Lower leg skin (tissue), 4 donors: ENCODE measurements around the gene EPHA6. TPM values are rescaled to one million over a fixed set of nuclear protein-coding genes. Genes with fewer than 3 reads are reported as not detected.

Experiments used
- DNase-seq, 2 donors: peaks; one replicate each; pipeline ENCODE4 v3.0.0-alpha.2; 2019; ENCODE audit warnings: low spot score in 2 of 2
- H3K4me3 ChIP-seq: fragments of 200-600 bp; sonication (generic); 2 replicates; pipeline ENCODE4 v1.5.1; 2017; ENCODE audit warnings: mild to moderate bottlenecking, low read depth; ENCODE audit not compliant: poor library complexity, severe bottlenecking
- POLR2A ChIP-seq, 2 donors: fragments of 450-650 bp; IDR thresholded peaks; one replicate each; pipeline ENCODE4 v1.6.1; 2016 to 2017; ENCODE audit warnings: antibody characterized with exemption in 2 of 2, mild to moderate bottlenecking in 1 of 2, moderate library complexity in 1 of 2
- WGBS, 2 donors: methylation state at CpG; one replicate each; pipeline ENCODE4 v1.1.5; 2018; 5-methylcytosine and 5-hydroxymethylcytosine counted together
- intact Hi-C: fragments of 100-400 bp; cut with DNase I; formaldehyde crosslinking; loops from one replicate; pipeline ENCODE4 v1.15.0; 2023; ENCODE audit warnings: low total_unique reads
- total RNA-seq, 4 donors: library from RNA; depleted of rRNA; stranded (reverse); fragments of >200 nt; gene quantifications; one replicate each; pipeline ENCODE4 v1.1.0, GENCODE V29; 2016
- TF ChIP-seq, protein P1 (sequence below), 3 donors: fragments of 450-650 bp; IDR thresholded peaks; one replicate each; pipeline ENCODE4 v1.5.1; 2016; ENCODE audit warnings: antibody characterized with exemption in 3 of 3, mild to moderate bottlenecking in 3 of 3, moderate library complexity in 2 of 3

The EPHA6 gene
- total RNA-seq, 4 donors from 2014 or later = 0.23 TPM; not detected in 3

DNA sequence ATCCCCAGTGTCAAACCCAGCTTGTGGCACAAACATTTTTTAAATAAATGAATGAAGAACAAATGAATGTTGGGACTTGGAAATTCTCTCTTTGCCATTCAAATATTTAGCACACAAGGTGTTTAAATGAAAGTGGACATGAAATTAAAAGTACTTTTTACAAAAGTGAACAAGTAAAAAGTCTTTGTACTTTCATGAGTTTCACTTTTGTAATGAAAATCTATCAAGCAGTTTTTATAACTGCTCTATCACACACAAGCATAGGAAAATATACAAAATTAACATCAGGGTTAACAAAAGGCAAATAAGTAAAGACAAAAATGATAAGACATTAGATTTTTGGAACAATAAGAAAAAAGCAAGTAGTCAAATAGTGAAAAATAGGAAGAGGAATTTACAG lies 866.3 kb downstream of the EPHA6 start:
- no peak for DNase-seq
- intact Hi-C loops = no loop called here
- no peak overlapping the region for H3K4me3 ChIP-seq
- no peak for TF ChIP-seq POLR2A (IDR thresholded peaks at IDR 0.05)
- TF ChIP-seq, protein P1, sequence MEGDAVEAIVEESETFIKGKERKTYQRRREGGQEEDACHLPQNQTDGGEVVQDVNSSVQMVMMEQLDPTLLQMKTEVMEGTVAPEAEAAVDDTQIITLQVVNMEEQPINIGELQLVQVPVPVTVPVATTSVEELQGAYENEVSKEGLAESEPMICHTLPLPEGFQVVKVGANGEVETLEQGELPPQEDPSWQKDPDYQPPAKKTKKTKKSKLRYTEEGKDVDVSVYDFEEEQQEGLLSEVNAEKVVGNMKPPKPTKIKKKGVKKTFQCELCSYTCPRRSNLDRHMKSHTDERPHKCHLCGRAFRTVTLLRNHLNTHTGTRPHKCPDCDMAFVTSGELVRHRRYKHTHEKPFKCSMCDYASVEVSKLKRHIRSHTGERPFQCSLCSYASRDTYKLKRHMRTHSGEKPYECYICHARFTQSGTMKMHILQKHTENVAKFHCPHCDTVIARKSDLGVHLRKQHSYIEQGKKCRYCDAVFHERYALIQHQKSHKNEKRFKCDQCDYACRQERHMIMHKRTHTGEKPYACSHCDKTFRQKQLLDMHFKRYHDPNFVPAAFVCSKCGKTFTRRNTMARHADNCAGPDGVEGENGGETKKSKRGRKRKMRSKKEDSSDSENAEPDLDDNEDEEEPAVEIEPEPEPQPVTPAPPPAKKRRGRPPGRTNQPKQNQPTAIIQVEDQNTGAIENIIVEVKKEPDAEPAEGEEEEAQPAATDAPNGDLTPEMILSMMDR (IDR thresholded peaks at IDR 0.05) = no peak

DNA sequence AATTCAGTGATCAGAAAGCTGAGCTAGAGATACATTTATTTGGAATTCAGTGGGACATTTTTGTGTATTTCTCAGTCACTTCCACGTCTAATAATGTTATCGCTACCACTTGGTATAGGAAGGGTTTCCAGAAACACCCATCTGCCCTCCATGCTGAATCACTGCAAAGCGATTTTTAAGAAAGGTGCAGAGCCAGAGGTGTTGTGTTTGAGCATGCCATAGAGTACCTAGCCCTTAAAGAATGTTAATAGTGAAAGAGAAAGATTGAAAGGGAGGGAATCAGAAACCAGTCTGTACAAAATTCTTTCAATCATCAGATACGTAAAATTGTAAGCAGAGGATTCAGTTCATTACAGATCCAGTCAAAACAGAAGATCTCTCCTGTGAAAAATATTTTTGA lies 870.1 kb downstream of the EPHA6 start:
- intact Hi-C loops = no loop called here
- TF ChIP-seq, protein P1 (IDR thresholded peaks at IDR 0.05) = no peak
- no peak for TF ChIP-seq POLR2A (IDR thresholded peaks at IDR 0.05)
- no peak for DNase-seq
- no peak overlapping the region for H3K4me3 ChIP-seq
- 52 to 54% methylated on average over 4 of the region's 4 CpGs for WGBS, 2 donors

DNA sequence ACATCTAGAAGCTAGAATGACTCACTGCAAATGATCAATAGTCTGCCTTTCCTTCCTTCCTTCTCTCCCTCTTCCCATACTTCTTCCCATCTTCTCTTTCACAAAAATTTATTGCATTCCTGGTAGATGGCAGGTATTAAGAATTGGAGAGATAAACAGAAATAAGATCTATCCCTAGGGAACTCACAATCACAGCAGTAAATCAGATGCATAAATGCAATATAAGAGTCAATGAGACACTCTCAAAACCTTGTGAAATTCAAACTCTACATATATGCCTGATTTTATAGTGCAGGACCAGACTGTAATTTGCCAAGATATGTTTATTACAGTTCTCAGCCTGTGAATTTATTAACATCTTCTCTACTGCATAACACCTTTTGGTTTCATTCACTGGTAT lies 871.9 kb downstream of the EPHA6 start:
- no peak for DNase-seq

DNA sequence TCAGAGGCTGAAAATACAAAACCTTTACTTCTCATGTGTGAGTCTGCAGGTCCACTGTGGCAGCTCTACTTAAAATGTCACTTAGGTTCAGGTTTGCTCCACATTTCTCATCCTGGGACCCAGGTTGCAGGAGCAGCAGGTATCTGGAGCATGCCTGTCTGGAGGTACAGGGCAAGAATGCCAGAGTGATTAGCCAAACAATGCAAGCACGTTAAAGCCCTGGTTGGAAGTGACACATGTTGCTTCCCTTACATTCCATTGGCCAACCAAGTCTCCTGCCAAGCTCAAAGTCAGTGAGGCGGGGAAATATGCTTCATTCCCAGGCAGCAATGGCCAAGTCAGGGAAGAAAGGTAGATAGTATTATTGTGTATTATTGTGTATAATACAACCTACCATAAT lies 873.3 kb downstream of the EPHA6 start:
- no peak for DNase-seq
- WGBS, 2 donors = 43 to 50% methylated on average over 2 of the region's 2 CpGs
- intact Hi-C loops = loop anchor here (1.0 kb wide), 1 partner anchor 14 kb away; no protein-coding TSS in a partner anchor
- H3K4me3 ChIP-seq = no peak overlapping the region
- no peak for TF ChIP-seq POLR2A (IDR thresholded peaks at IDR 0.05)
- TF ChIP-seq, protein P1 (IDR thresholded peaks at IDR 0.05) = no peak

More for the DNA sequence above, 871.9 kb downstream of the EPHA6 start:
- no peak overlapping the region for H3K4me3 ChIP-seq
- intact Hi-C loops = no loop called here
- TF ChIP-seq, protein P1 (IDR thresholded peaks at IDR 0.05) = no peak
- TF ChIP-seq POLR2A (IDR thresholded peaks at IDR 0.05) = no peak

DNA sequence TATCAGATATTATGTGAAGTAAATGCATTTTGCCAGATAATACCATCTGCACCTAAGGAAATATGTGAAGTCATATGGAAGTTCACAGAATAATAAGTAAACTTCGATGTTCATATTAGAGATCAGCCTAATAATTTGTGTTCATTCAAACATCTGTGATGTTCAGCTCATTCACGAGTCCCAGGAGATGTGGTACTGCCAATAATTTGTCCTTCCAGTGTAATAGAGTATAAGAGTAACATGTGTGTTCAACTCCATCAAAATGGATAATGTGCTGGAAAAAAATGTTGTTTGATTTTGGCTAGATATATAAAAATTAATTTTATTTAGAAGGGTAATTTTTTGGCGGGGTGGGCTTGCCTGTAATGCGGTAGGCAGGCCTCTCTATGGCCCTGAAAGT lies 874.7 kb downstream of the EPHA6 start:
- no peak for DNase-seq
- TF ChIP-seq, protein P1 (IDR thresholded peaks at IDR 0.05) = no peak
- no peak for TF ChIP-seq POLR2A (IDR thresholded peaks at IDR 0.05)
- H3K4me3 ChIP-seq = no peak overlapping the region
- WGBS, 2 donors = 62 to 69% methylated on average over 4 of the region's 4 CpGs
- intact Hi-C loops = no loop called here

DNA sequence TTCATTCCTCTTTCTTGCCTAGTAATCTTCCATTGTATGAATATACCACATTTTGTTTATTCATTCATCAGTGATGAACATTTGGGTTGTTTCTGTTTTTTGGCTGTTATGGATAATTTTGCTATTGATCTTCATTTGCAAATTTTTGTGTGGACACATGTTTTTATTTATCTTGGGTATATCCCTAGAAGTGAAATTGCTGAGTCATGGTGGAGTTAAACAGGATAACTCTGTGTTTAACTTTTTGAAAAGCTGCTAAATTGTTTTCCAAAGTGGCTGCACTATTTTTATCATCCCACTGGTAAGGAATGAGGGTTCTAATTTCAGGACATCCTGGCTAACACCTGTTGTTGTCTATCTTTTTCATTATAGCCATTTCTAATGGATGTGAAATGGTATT lies 875.6 kb downstream of the EPHA6 start:
- H3K4me3 ChIP-seq = no peak overlapping the region
- intact Hi-C loops = no loop called here
- DNase-seq = no peak
- no peak for TF ChIP-seq POLR2A (IDR thresholded peaks at IDR 0.05)
- TF ChIP-seq, protein P1 (IDR thresholded peaks at IDR 0.05) = no peak
